GM12891 (cell line): ENCODE results near the gene CBR4.

ENCODE experiments used
- PAX5 ChIP-seq: IDR thresholded peaks from 2 replicates; pipeline ENCODE4 v1.6.1; 2011; ENCODE audit warnings: low read length, moderate library complexity, mild to moderate bottlenecking; ENCODE audit not compliant: insufficient read depth, severe bottlenecking
- POLR2A ChIP-seq: IDR thresholded peaks from 2 replicates; pipeline ENCODE4 v1.6.1; 2011; ENCODE audit warnings: low read depth, low read length, control low read depth
- POLR2AphosphoS5 ChIP-seq: IDR thresholded peaks from 2 replicates; pipeline ENCODE4 v1.6.1; 2011; ENCODE audit warnings: low read depth, low read length, control low read depth
- TAF1 ChIP-seq: IDR thresholded peaks from 2 replicates; pipeline ENCODE4 v1.6.1; 2011; ENCODE audit warnings: low read depth, low read length, control low read depth

- no peak for TF ChIP-seq POLR2A
- TF ChIP-seq POLR2AphosphoS5, result no peak
- no peak for TF ChIP-seq TAF1
- no peak for TF ChIP-seq PAX5
Observed at GRCh38 chr4:169032883-169033645, 23.0 kb upstream of the CBR4 start.
